AG04450 (cell line): ENCODE data around the gene RGL3. TPM values are rescaled to one million over a fixed set of nuclear protein-coding genes. Genes with fewer than 3 reads are reported as not detected.
A peak's percentile ranks its signal among the peaks of the same experiment; 100 is the strongest.

Experiments
- CTCF ChIA-PET: fragments of 300-600, 350-600 bp; formaldehyde crosslinking; extraction: SDS; loops from one replicate; lab custom pipeline; 2022; ENCODE audit warnings: antibody characterized with exemption, inconsistent platforms; lab: Charles Lee
- POLR2A ChIA-PET: fragments of 350-600 bp; formaldehyde crosslinking; extraction: SDS; loops from one replicate; lab custom pipeline; 2021; ENCODE audit warnings: antibody characterized with exemption, inconsistent platforms; lab: Yijun Ruan, JAX
- DNase-seq: peaks from one replicate; pipeline ENCODE4 v3.0.0-alpha.2; 2011; ENCODE audit warnings: low read depth, low spot score
- H3K27ac ChIP-seq: one replicate; pipeline ENCODE4 v1.5.1; 2012; ENCODE audit warnings: low read depth, low read length, control low read depth
- H3K27me3 ChIP-seq: one replicate; pipeline ENCODE4 v1.6.0; 2012; ENCODE audit warnings: low read length; ENCODE audit not compliant: control insufficient read depth, insufficient read depth
- H3K4me3 ChIP-seq: 2 replicates; pipeline ENCODE4 v1.5.1; 2011; ENCODE audit warnings: mild to moderate bottlenecking, low read depth, low read length, control low read depth
- H3K9me3 ChIP-seq: 2 replicates; pipeline ENCODE4 v1.5.1; 2012; ENCODE audit warnings: low read length; ENCODE audit not compliant: control insufficient read depth, insufficient read depth
- polyA plus RNA-seq: library from polyadenylated mRNA; depleted of rRNA; stranded (reverse); fragments of >200 nt; gene quantifications from 2 replicates; pipeline ENCODE4 v1.2.3, GENCODE V29; 2011; rRNA removed
- small RNA-seq: library from RNA; depleted of rRNA; stranded (forward); fragments of <200 nt; gene quantifications from one replicate; pipeline ENCODE3, GENCODE V24; 2012; ENCODE audit warnings: low read depth; ENCODE audit not compliant: insufficient read length
- TF ChIP-seq, protein P1 (sequence below): IDR thresholded peaks from 2 replicates; pipeline ENCODE4 v1.5.1; 2011; ENCODE audit warnings: low read depth, low read length, control low read depth, inconsistent platforms

RGL3 gene
- polyA plus RNA-seq, 1 experiment, result 0.11 TPM

DNA sequence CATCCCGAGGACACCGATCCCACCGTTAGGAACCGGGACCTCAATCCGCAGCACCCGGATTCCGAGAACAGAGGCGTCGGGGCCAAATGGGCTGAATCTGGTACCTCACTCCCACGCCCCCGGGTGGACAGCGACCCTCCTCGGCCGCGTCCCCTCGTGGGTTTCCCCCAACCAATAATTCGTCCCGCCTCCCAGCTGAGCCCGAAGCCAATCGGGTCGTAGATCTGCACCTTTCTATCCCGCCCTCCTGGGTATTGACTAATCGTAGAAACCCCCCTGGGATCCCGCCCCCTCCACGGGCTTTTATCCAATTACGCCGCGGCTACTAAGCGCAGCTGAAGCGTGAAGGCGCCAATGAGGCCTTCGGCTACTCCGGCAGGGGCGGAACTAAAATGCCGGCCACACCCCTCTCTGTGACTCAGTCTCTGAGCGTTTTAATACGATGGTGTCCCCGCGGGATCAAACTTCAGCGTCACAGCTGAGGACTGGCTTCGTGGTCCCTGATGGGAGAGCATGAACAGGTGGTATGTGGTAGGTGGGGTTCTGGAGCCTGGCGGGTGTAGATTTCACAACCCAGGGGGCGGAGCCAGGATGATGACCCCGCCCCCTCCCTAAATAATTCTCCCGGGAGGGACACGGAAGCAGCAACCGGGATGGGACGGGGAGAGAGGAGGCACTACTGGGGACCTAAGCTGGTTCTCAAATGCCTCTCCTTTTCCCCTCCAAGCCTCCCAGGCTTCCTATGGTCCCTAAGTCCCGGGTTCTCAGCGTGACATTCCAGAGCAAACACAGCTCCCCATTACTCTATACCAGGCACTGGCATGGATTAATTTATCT is 72.8 kb downstream of the RGL3 start, which contains the start of the genes CCDC159 and TMEM205:
Gene CCDC159, plus strand, starts transcription at position 416 of the 837 bp plus-strand sequence. Its CDS starts 88 bp downstream, at position 504.
Gene TMEM205, minus strand, starts transcription at position 165 of the 837 bp plus-strand sequence. CDS start 649 bp downstream, outside the sequence.
- CTCF ChIA-PET, result interaction anchor here (1.1 to 1.7 kb wide), 3 partner anchors 35 to 103 kb away, joined by 3 to 8 read pairs (median 5); no protein-coding TSS in a partner anchor
- TF ChIP-seq, protein P1, sequence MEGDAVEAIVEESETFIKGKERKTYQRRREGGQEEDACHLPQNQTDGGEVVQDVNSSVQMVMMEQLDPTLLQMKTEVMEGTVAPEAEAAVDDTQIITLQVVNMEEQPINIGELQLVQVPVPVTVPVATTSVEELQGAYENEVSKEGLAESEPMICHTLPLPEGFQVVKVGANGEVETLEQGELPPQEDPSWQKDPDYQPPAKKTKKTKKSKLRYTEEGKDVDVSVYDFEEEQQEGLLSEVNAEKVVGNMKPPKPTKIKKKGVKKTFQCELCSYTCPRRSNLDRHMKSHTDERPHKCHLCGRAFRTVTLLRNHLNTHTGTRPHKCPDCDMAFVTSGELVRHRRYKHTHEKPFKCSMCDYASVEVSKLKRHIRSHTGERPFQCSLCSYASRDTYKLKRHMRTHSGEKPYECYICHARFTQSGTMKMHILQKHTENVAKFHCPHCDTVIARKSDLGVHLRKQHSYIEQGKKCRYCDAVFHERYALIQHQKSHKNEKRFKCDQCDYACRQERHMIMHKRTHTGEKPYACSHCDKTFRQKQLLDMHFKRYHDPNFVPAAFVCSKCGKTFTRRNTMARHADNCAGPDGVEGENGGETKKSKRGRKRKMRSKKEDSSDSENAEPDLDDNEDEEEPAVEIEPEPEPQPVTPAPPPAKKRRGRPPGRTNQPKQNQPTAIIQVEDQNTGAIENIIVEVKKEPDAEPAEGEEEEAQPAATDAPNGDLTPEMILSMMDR, result 0 out of 2 replicates have a peak, but pooled peaks have one; percentile 8
- DNase-seq, result peak; percentile 97
- H3K27me3 ChIP-seq, result no peaks in the 10 kb centered on the region
- peak within 1 kb of the TSS; percentile 71 for H3K27ac ChIP-seq
- H3K4me3 ChIP-seq, result peak within 1 kb of the TSS; percentile 90
- POLR2A ChIA-PET, result interaction anchor here (0.7 to 1.1 kb wide), 4 partner anchors 22 to 183 kb away, joined by 3 to 8 read pairs (median 5); partner anchors contain the start of genes ECSIT and SWSAP1
- H3K9me3 ChIP-seq, result peaks cover 14% of the 10 kb centered on the region

DNA sequence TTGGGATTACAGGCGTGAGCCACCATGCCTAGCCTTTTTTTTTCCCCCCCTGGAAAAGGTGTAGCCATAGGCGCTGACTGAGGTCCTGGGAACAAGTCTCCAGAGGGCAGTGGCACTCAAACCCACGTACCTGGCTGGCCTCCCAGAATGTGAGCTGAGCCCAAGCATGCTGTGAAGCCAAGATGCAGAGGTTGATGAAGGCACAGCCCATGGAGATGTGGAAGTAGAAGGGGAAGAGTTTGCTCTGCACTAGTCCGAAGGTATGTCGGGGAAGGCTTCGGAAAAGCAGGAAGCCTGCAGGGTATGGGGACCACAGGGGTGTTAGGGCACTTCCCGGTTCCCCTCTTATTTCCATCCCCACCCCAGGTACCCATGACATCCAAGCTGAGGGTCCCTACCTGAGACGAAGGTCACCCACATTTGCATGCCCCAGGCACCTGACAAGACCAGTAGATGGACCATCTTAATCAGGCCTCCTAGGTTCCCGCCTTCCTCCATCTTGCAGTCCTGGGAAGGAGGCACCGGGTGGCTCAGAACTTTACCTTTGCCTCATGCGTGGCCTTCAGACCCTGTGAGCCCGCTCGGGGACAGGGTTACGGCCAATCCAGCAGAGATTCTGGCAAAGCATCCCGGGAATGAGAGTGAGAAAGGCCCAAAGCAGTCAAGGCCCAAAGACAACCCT is 73.9 kb downstream of the RGL3 start:
- DNase-seq, result no peak
- ChIA-PET CTCF (no interaction called here), POLR2A (interaction anchor here (1.0 kb wide), 2 partner anchors 21 kb away, joined by 8 to 11 read pairs; no protein-coding TSS in a partner anchor)
- Histone ChIP-seq H3K27me3 (no peaks in the 10 kb centered on the region), H3K27ac (peak overlapping the region; percentile 39), H3K9me3 (peaks cover 14% of the 10 kb centered on the region), H3K4me3 (peak overlapping the region; percentile 90)
- TF ChIP-seq, protein P1, result no peak

Small RNA genes within 50 kb of the gene (small RNA-seq; reads per million reads assigned to genes)
- not detected for gene RF00019

Other genes with a start within 250 kb of the RGL3 start
- gene KANK2, start 221.8 kb downstream of the RGL3 start, polyA plus RNA-seq, result 83.2 and 147 TPM in 2 replicates
- gene ANGPTL8, start 179.7 kb downstream of the RGL3 start, polyA plus RNA-seq, result not detected in 2 replicates
- gene DOCK6, start 156.8 kb downstream of the RGL3 start, polyA plus RNA-seq, result 8.9 and 14.0 TPM in 2 replicates
- not detected in 2 replicates for gene TSPAN16, start 123.2 kb downstream of the RGL3 start, polyA plus RNA-seq
- 15.6 and 17.0 TPM in 2 replicates for gene RAB3D, start 79.7 kb downstream of the RGL3 start, polyA plus RNA-seq
- gene TMEM205, start 73.0 kb downstream of the RGL3 start, polyA plus RNA-seq, result 71.9 and 90.6 TPM in 2 replicates
- 12.1 and 14.6 TPM in 2 replicates for gene CCDC159, start 72.8 kb downstream of the RGL3 start, polyA plus RNA-seq
- 13.8 and 18.5 TPM in 2 replicates for gene PLPPR2, start 63.9 kb downstream of the RGL3 start, polyA plus RNA-seq
- 0.88 and 0.89 TPM in 2 replicates for gene SWSAP1, start 44.6 kb downstream of the RGL3 start, polyA plus RNA-seq
- gene EPOR, start 35.0 kb downstream of the RGL3 start, polyA plus RNA-seq, result 3.8 and 4.9 TPM in 2 replicates
- 0.09 and 0.21 TPM in 2 replicates for gene ODAD3, start 15.8 kb upstream of the RGL3 start, polyA plus RNA-seq
- 125 and 165 TPM in 2 replicates for gene PRKCSH, start 16.3 kb upstream of the RGL3 start, polyA plus RNA-seq
- not detected in 2 replicates for gene ELAVL3, start 61.7 kb upstream of the RGL3 start, polyA plus RNA-seq
- 1.7 and 2.1 TPM in 2 replicates for gene ZNF653, start 86.5 kb upstream of the RGL3 start, polyA plus RNA-seq
- gene ECSIT, start 109.8 kb upstream of the RGL3 start, polyA plus RNA-seq, result 28.2 and 29.3 TPM in 2 replicates
- gene CNN1, start 119.5 kb upstream of the RGL3 start, polyA plus RNA-seq, result 99.6 and 108 TPM in 2 replicates
- 51.7 and 60.4 TPM in 2 replicates for gene ELOF1, start 139.9 kb upstream of the RGL3 start, polyA plus RNA-seq
- 3.0 and 4.0 TPM in 2 replicates for gene ACP5, start 158.3 kb upstream of the RGL3 start, polyA plus RNA-seq
- gene ZNF627, start 178.2 kb upstream of the RGL3 start, polyA plus RNA-seq, result 15.6 and 20.2 TPM in 2 replicates